LNCaP clone FGC (cell line): ENCODE measurements around the gene PWP2.

ENCODE experiments used
- DNase-seq: peaks from one replicate; pipeline ENCODE4 v3.0.0-alpha.2; 2011; ENCODE audit warnings: low read depth
- H3K4me3 ChIP-seq: 2 replicates; pipeline ENCODE4 v1.5.1; 2011; ENCODE audit warnings: mild to moderate bottlenecking, low read depth, low read length, control low read depth
- CTCF ChIP-seq: IDR thresholded peaks from 2 replicates; pipeline ENCODE4 v1.5.1; 2012; ENCODE audit warnings: mild to moderate bottlenecking; ENCODE audit not compliant: control insufficient read depth, insufficient read depth; ENCODE audit errors: extremely low read depth

The PWP2 gene

DNA sequence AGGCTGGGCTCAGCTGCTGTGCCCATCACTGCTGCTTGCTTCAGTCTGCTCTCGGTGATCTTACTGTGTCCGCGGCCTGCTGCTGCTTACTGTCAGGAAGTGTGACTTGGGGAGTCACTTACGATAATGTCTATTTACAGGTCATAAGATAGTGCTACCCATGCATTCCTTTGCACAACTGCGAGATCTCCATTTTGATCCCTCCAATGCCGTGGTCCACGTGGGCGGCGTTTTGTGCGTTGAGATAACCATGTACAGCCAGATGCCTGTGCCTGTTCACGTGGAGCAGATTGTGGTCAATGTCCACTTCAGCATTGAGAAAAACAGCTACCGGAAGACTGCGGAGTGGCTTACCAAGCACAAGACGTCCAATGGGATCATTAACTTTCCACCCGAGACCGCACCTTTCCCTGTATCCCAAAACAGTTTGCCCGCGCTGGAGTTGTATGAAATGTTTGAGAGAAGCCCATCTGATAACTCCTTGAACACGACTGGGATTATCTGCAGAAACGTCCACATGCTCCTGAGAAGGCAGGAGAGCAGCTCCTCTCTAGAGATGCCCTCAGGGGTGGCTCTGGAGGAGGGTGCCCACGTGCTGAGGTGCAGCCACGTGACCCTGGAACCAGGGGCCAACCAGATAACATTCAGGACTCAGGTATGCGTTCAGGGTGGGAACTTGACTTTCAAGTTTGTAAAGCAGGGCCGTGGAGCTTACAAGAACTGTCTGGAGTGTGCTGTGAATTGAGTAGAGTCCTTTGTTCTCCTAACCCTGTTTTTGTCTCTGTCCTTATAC is 24.4 kb upstream of the PWP2 start:
- no peak for DNase-seq
- no peak overlapping the region for H3K4me3 ChIP-seq
- TF ChIP-seq CTCF = no peak

- H3K4me3 ChIP-seq = no peak overlapping the region
- TF ChIP-seq CTCF = no peak
- DNase-seq = no peak
Measured at GRCh38 chr21:44083631-44084291, 23.4 kb upstream of the PWP2 start.

DNA sequence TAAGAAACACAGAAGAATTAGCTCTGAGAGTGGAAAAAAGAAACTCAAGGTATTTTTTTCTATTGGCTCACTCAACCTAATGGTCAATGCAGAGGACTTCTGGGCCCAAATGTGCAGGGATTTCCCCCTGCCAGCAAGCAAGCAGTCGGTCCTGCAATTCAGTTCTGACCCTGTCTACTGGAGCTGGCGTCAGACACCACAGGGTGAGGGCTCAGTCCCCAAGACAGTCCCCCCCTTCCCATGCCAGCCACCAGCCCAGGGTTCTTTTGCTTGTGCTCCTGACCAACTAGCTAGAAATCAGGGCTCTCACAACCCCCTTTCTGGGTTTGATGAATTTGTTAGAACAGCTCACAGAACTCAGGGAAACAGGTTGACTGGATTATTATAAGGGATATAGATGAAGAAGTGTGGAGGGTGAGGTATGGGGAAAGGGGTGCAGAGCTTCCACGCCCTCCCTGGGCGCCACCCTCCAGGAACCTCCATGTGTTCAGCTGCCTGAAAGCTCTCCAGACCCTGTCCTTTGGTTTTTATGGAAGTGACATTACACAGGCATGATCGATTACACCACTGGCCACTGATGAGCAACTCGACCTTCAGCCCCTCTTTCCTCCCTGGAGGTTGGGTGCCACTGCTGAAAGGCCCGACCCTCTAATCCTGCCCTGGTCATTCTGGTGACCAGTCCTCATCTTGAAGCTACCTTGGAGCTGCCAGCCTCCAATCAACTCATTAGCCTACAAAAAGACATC is 22.5 kb upstream of the PWP2 start:
- no peak overlapping the region for H3K4me3 ChIP-seq
- no peak for DNase-seq
- no peak for TF ChIP-seq CTCF

GRCh38 chr21:44085491-44086321 is 21.5 kb upstream of the PWP2 start:
- H3K4me3 ChIP-seq = no peak overlapping the region
- no peak for TF ChIP-seq CTCF
- no peak for DNase-seq

- H3K4me3 ChIP-seq = no peak overlapping the region
- no peak for TF ChIP-seq CTCF
- no peak for DNase-seq
Measured at GRCh38 chr21:44086636-44087425, 20.4 kb upstream of the PWP2 start.
